K562 (cell line): ENCODE measurements around the gene PPP1R37. TPM values are rescaled to one million over a fixed set of nuclear protein-coding genes. Genes with fewer than 3 reads are reported as not detected.

Experiments
- ATAC-seq: fragments of 200-7000 bp; cut with Tn5 transposase; 3 replicates; pipeline ENCODE4 v1.9.1; 2020; ENCODE audit warnings: moderate library complexity
- BruUV-seq: library from RNA; stranded (reverse); fragments of 400-500 nt; replicated peaks from 2 replicates; lab custom pipeline; 2021; lab: Mats Ljungman, UMichigan
- CTCF ChIA-PET: fragments of 300-600 bp; formaldehyde crosslinking; extraction: SDS; loops from one replicate; lab custom pipeline; 2021; ENCODE audit warnings: low intra/inter-chr PET ratio; lab: Yijun Ruan, JAX
- POLR2A ChIA-PET: fragments of 300-600, 350-650 bp; sonication (Branson Sonifier 250); formaldehyde crosslinking; extraction: SDS; loops from one replicate; lab custom pipeline; 2021; ENCODE audit warnings: antibody characterized with exemption, inconsistent platforms; lab: Yijun Ruan, JAX
- DNase-seq, 4 experiments: peaks; one replicate each; pipeline versions ENCODE4 v3.0.0 to v3.0.0-alpha.2; 2011 to 2018; ENCODE audit warnings: low spot score in 3 of 4, mixed read lengths in 3 of 4; ENCODE audit errors: extremely low read depth in 1 of 4
- FAIRE-seq: peaks from 2 replicates; lab custom pipeline; 2011; peaks lifted over from hg19 to GRCh38; lab: Jason Lieb, UNC
- H2AFZ ChIP-seq: 2 replicates; pipeline ENCODE4 v1.6.0; 2011; ENCODE audit warnings: low read depth, low read length, control low read depth, inconsistent platforms
- H3K27ac ChIP-seq: fragments of 200-600 bp; 3 replicates; pipeline ENCODE4 v1.8.0; 2011; ENCODE audit warnings: low read depth, mild to moderate bottlenecking, control low read depth, inconsistent platforms, low read length, moderate library complexity, mixed read lengths; ENCODE audit errors: extremely low read depth
- H3K27me3 ChIP-seq, 2 experiments: fragments of 300-600 bp in 1 of 2; 2 replicates in 1 of 2; 3 replicates in 1 of 2; pipeline versions ENCODE4 v1.6.0 to v1.8.0; 2011; ENCODE audit warnings: inconsistent platforms in 2 of 2, low read length in 2 of 2, mild to moderate bottlenecking in 1 of 2, mixed read lengths in 1 of 2, moderate library complexity in 1 of 2; ENCODE audit not compliant: control insufficient read depth in 2 of 2, insufficient read depth in 2 of 2
- H3K36me3 ChIP-seq: fragments of 300-600 bp; 3 replicates; pipeline ENCODE4 v1.8.0; 2011; ENCODE audit warnings: mild to moderate bottlenecking, low read length, inconsistent platforms; ENCODE audit not compliant: control insufficient read depth, insufficient read depth
- H3K4me1 ChIP-seq, 2 experiments: fragments of 200-600 bp in 1 of 2; replicated peaks in 1 of 2; 2 replicates in 1 of 2; 3 replicates in 1 of 2; pipeline versions ENCODE4 v1.5.1 to v1.8.0; 2011; ENCODE audit warnings: inconsistent platforms in 2 of 2, low read length in 2 of 2, mild to moderate bottlenecking in 1 of 2, mixed read lengths in 1 of 2, moderate library complexity in 1 of 2; ENCODE audit not compliant: control insufficient read depth in 2 of 2, insufficient read depth in 2 of 2
- H3K4me2 ChIP-seq: 2 replicates; pipeline ENCODE4 v1.6.1; 2011; ENCODE audit warnings: low read length, control low read depth, inconsistent platforms, mixed read lengths; ENCODE audit not compliant: insufficient read depth
- H3K4me3 ChIP-seq: fragments of 200-600 bp; sonication (generic), shearing (Covaris generic); 2 replicates; pipeline ENCODE4 v1.5.1; 2016; ENCODE audit warnings: control low read depth, inconsistent platforms
- H3K79me2 ChIP-seq: fragments of 200-600 bp; 3 replicates; pipeline ENCODE4 v1.8.0; 2011; ENCODE audit warnings: low read length, inconsistent platforms; ENCODE audit not compliant: control insufficient read depth, insufficient read depth
- H3K9ac ChIP-seq, 2 experiments: 2 replicates each; pipeline versions ENCODE4 v1.6.0 to v1.6.1; 2011; ENCODE audit warnings: low read depth in 2 of 2, low read length in 2 of 2, control low read depth in 1 of 2, inconsistent platforms in 1 of 2, mild to moderate bottlenecking in 1 of 2, mixed read lengths in 1 of 2; ENCODE audit not compliant: insufficient read depth in 1 of 2
- H3K9me1 ChIP-seq: one replicate; pipeline ENCODE4 v1.6.0; 2011; ENCODE audit warnings: inconsistent platforms, mild to moderate bottlenecking, low read length, moderate library complexity; ENCODE audit not compliant: control insufficient read depth, insufficient read depth
- H3K9me3 ChIP-seq: replicated peaks from 2 replicates; pipeline ENCODE4 v1.5.1; 2011; ENCODE audit warnings: low read depth, low read length, inconsistent platforms; ENCODE audit not compliant: control insufficient read depth, insufficient read depth
- H4K20me1 ChIP-seq: replicated peaks from 2 replicates; pipeline ENCODE4 v1.6.1; 2011; ENCODE audit warnings: low read length, inconsistent platforms, mixed read lengths; ENCODE audit not compliant: control insufficient read depth, insufficient read depth
- ATF3 ChIP-seq, 2 experiments: fragments of 450-650 bp in 1 of 2; sonication (generic) in 1 of 2; formaldehyde crosslinking in 1 of 2; IDR thresholded peaks in 1 of 2; conservative IDR thresholded peaks in 1 of 2; 2 replicates each; pipeline versions ENCODE4 v1.6.1 to v1.8.1; 2016 to 2023; ENCODE audit warnings: mild to moderate bottlenecking in 2 of 2, moderate library complexity in 2 of 2, inconsistent platforms in 1 of 2, missing genetic modification reagents in 1 of 2
- C11orf30 ChIP-seq: fragments of 450-650 bp; IDR thresholded peaks from 2 replicates; pipeline ENCODE4 v1.6.1; 2016; ENCODE audit warnings: low read depth, mild to moderate bottlenecking
- DPF2 ChIP-seq: fragments of 450-650 bp; IDR thresholded peaks from 2 replicates; pipeline ENCODE4 v1.6.1; 2016
- ELK1 ChIP-seq: sonication (generic); formaldehyde crosslinking; IDR thresholded peaks from 2 replicates; pipeline ENCODE4 v1.8.1; 2022; ENCODE audit warnings: missing genetic modification reagents
- FOXJ2 ChIP-seq: fragments of 200-800 bp; sonication (Bioruptor generic); IDR thresholded peaks from 2 replicates; pipeline ENCODE4 v1.6.1; 2016; ENCODE audit warnings: missing genetic modification characterization, missing compliant biosample characterization
- MAFF ChIP-seq: IDR thresholded peaks from 2 replicates; pipeline ENCODE4 v1.6.1; 2012; ENCODE audit warnings: low read length, improper control_type of control experiment
- MEIS2 ChIP-seq: fragments of 450-650 bp; IDR thresholded peaks from 2 replicates; pipeline ENCODE4 v1.6.1; 2014; ENCODE audit warnings: mild to moderate bottlenecking; ENCODE audit not compliant: partially characterized antibody
- NFE2 ChIP-seq: IDR thresholded peaks from 2 replicates; pipeline ENCODE4 v1.6.1; 2014; ENCODE audit warnings: antibody characterized with exemption, low read depth
- NRF1 ChIP-seq, 2 experiments: fragments of 450-650 bp; IDR thresholded peaks in 1 of 2; conservative IDR thresholded peaks in 1 of 2; 2 replicates each; pipeline ENCODE4 v1.6.1; 2014; ENCODE audit warnings: mild to moderate bottlenecking in 2 of 2
- ZNF134 ChIP-seq: fragments of 250-450 bp; sonication (Bioruptor Pico); conservative IDR thresholded peaks from 2 replicates; pipeline ENCODE4 v1.4.0; 2020
- ZNF24 ChIP-seq: fragments of 450-650 bp; IDR thresholded peaks from 2 replicates; pipeline ENCODE4 v1.6.1; 2016
- WGBS: fragments of 100-300 bp; shearing (Covaris generic); methylation state at CpG from one replicate; pipeline ENCODE4 v1.1.6; 2016; ENCODE audit warnings: low coverage, mixed read lengths; ENCODE audit not compliant: insufficient coverage; ENCODE audit errors: missing lambda C conversion rate; 5-methylcytosine and 5-hydroxymethylcytosine counted together
- in situ Hi-C: fragments of 300-500 bp; cut with MboI; formaldehyde crosslinking; loops from 4 replicates; pipeline ENCODE4 v1.15.0; 2018; ENCODE audit warnings: inconsistent platforms, mixed read lengths
- intact Hi-C: fragments of 100-400 bp; cut with micrococcal nuclease; formaldehyde crosslinking; loops from 2 replicates; pipeline ENCODE4 v1.14.2; 2022
- polyA plus RNA-seq, 8 experiments: library from polyadenylated mRNA; depleted of rRNA in 4 of 8; stranded (reverse) in 5 of 8; unstranded in 3 of 8; fragments of >200 nt; fragmentation: Nextera tagmentation in 2 of 8; fragmentation: Illumina TruSeq in 1 of 8; extraction: Ambion mirVana in 2 of 8; extraction: Trizol in 1 of 8; gene quantifications; 2 replicates each; pipeline versions ENCODE4 v1.2.1 to v1.2.3, GENCODE V29; 2011 to 2014; ENCODE audit warnings: inconsistent platforms in 1 of 8, missing spikeins in 1 of 8
- total RNA-seq, 7 experiments: library from RNA; depleted of rRNA in 6 of 7; stranded (reverse); fragments of >200 nt in 6 of 7; fragmentation: Illumina TruSeq in 2 of 7; extraction: Trizol in 2 of 7; gene quantifications; 2 replicates each; pipeline versions ENCODE4 v1.2.1 to v1.2.3, GENCODE V29; 2011 to 2021; ENCODE audit warnings: low replicate concordance in 1 of 7

The PPP1R37 gene
- total and polyA plus RNA-seq, 9 of the 15 experiments (the other 6 are each of a cell fraction or from before 2014, with no cell fraction given) = 0.04 to 20.3 (median 7.3) TPM

- TF ChIP-seq MEIS2 = peak; percentile 46
- no peak for TF ChIP-seq FOXJ2
- no peak for TF ChIP-seq ZNF134
- no peak for TF ChIP-seq ZNF24
- TF ChIP-seq MAFF = 0 out of 2 replicates have a peak, but pooled peaks have one; percentile 2
- peak; percentile 46; the same call in 1 of the 2 replicates for TF ChIP-seq ATF3 (IDR thresholded peaks at IDR 0.05)
- no peak for TF ChIP-seq ATF3 (CRISPR knock-in tag; conservative IDR thresholded peaks at IDR 0.05)
- TF ChIP-seq NFE2 = peak; percentile 61
- 0 out of 2 replicates have a peak, but pooled peaks have one; percentile 25 for TF ChIP-seq DPF2
- peak; percentile 66 for TF ChIP-seq C11orf30
- TF ChIP-seq NRF1 (conservative IDR thresholded peaks at IDR 0.05 in 1 of 2, IDR thresholded peaks at IDR 0.05 in 1 of 2) = 0 out of 4 replicates have a peak, but pooled peaks of 1 of the 2 experiments have one; percentile 19
- TF ChIP-seq, all 486 proteins: peak for 14
These were observed 33.7 kb downstream of the PPP1R37 start (continued) for GRCh38 chr19:45126654-45127053.

GRCh38 chr19:45128146-45128545, 35.2 kb downstream of the PPP1R37 start:
- Histone ChIP-seq H3K9ac (no peak overlapping the region), H3K4me2 (no peak overlapping the region), H4K20me1 (peaks cover 26% of the 10 kb centered on the region), H3K4me1 (peaks cover 10 to 26% of the 10 kb centered on the region in 2 experiments), H3K27ac (no peak overlapping the region), H3K27me3 (no peaks in the 10 kb centered on the region), H3K36me3 (peaks cover 11% of the 10 kb centered on the region; the same call in 1 of the 3 replicates), H3K4me3 (no peak overlapping the region), H3K9me3 (no peaks in the 10 kb centered on the region), H3K79me2 (peaks cover 38% of the 10 kb centered on the region), H2AFZ (no peak overlapping the region), H3K9me1 (peaks cover 7% of the 10 kb centered on the region)
- no TSS peak for BruUV-seq
- FAIRE-seq (peak; percentile 56), DNase-seq (no peak), ATAC-seq (no peak)
- in situ Hi-C loops (no loop called here), intact Hi-C loops (no loop called here)
- WGBS = 84% methylated on average over 5 of the region's 5 CpGs
- ChIA-PET POLR2A (interaction anchor here (0.6 kb wide), 1 partner anchor 330 kb away, joined by 3 read pairs; no protein-coding TSS in a partner anchor), CTCF (no interaction called here)
- no peak for TF ChIP-seq ELK1
